ENCODE data around the gene IFNA16.
A peak's percentile ranks its signal among the peaks of the same experiment; 100 is the strongest.

DNA sequence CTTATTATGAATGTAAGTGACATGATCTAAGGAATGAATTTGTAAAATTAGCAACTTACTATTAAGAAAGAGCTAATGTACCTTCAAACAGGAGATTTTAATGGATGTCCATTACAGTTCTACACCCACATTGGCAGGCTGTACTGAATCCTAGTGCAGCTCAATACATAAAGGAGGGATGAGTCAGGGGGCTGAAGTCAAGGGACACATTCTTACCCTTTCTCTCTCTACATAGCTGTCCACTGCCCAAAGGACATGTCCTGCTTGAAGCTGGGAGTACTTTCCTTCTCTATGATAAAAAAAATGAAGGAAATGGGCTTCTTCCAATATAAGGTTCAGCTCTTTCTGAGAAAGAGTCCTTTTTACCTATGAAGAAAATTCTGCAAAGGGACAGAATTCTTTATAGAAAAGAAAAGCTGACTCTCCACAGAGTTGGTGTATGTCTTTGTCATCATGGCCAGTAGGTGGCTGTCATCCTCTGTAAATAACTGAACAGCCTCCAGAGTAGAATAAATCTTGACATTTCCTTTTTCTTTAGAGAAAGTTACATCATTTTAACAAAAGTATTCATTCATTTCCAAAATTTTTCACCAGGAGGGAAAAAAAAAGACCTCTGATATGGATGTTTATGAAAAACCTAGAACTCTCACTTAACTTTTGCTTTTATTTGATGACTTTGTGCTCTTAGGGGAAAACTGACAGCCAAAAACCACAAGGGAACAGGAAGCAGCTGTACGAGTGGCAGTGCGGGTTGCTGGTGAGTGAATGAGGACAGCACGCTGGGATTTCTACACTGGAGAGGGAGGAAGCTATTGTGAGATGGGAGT is 35.8 kb upstream of the IFNA16 start:
- TF ChIP-seq, protein P1, sequence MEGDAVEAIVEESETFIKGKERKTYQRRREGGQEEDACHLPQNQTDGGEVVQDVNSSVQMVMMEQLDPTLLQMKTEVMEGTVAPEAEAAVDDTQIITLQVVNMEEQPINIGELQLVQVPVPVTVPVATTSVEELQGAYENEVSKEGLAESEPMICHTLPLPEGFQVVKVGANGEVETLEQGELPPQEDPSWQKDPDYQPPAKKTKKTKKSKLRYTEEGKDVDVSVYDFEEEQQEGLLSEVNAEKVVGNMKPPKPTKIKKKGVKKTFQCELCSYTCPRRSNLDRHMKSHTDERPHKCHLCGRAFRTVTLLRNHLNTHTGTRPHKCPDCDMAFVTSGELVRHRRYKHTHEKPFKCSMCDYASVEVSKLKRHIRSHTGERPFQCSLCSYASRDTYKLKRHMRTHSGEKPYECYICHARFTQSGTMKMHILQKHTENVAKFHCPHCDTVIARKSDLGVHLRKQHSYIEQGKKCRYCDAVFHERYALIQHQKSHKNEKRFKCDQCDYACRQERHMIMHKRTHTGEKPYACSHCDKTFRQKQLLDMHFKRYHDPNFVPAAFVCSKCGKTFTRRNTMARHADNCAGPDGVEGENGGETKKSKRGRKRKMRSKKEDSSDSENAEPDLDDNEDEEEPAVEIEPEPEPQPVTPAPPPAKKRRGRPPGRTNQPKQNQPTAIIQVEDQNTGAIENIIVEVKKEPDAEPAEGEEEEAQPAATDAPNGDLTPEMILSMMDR (IDR thresholded peaks at IDR 0.05) = peak; percentile 19 to 44 (median 36)
- TF ChIP-seq POLR2AphosphoS5 (IDR thresholded peaks at IDR 0.05) = no peak

Measured in transverse colon (tissue), 4 donors.